PC-9 (cell line): Measurements from ENCODE around the gene LY6G5B.

ENCODE experiments used
- EZH2 ChIP-seq: fragments of 200-600 bp; sonication (generic); IDR thresholded peaks from 2 replicates; pipeline ENCODE4 v1.8.0; 2017; ENCODE audit warnings: antibody characterized with exemption, low read depth
- TF ChIP-seq, protein P1 (sequence below): fragments of 200-600 bp; sonication (generic); conservative IDR thresholded peaks from 2 replicates; pipeline ENCODE4 v1.6.1; 2017; ENCODE audit warnings: mixed run types, antibody characterized with exemption, mild to moderate bottlenecking, moderate library complexity

DNA sequence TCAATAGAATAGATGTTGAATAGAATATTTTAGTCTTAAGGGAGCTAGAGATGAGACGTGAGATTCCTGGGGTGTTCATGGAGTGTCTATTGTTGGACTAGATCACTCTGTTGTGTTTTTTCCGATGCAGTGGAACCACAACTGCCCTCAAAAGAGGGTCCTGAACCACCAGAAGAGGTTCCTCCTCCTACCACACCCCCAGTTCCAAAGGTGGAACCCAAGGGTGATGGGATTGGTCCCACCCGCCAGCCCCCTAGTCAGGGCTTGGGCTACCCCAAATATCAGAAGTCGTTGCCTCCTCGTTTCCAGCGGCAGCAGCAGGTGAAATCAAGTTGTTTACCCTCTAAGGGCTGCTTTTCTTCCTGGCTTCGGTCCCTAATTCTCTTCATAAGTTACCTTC, 40.8 kb upstream of the LY6G5B start:
- TF ChIP-seq EZH2, result no peak
- TF ChIP-seq, protein P1, sequence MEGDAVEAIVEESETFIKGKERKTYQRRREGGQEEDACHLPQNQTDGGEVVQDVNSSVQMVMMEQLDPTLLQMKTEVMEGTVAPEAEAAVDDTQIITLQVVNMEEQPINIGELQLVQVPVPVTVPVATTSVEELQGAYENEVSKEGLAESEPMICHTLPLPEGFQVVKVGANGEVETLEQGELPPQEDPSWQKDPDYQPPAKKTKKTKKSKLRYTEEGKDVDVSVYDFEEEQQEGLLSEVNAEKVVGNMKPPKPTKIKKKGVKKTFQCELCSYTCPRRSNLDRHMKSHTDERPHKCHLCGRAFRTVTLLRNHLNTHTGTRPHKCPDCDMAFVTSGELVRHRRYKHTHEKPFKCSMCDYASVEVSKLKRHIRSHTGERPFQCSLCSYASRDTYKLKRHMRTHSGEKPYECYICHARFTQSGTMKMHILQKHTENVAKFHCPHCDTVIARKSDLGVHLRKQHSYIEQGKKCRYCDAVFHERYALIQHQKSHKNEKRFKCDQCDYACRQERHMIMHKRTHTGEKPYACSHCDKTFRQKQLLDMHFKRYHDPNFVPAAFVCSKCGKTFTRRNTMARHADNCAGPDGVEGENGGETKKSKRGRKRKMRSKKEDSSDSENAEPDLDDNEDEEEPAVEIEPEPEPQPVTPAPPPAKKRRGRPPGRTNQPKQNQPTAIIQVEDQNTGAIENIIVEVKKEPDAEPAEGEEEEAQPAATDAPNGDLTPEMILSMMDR, result no peak
